B cell (primary cell): ENCODE measurements around the gene OR10AD1.

Source experiments
- CTCF ChIP-seq: fragments of 200-600 bp; IDR thresholded peaks from one replicate; pipeline ENCODE4 v1.8.0; 2022; ENCODE audit warnings: antibody characterized with exemption, mild to moderate bottlenecking
- EZH2 ChIP-seq: IDR thresholded peaks from 2 replicates; pipeline ENCODE4 v1.6.1; 2012; ENCODE audit warnings: borderline replicate concordance, low read depth, mild to moderate bottlenecking, moderate library complexity, low read length; ENCODE audit not compliant: insufficient read depth, poor library complexity, severe bottlenecking

- TF ChIP-seq CTCF (no peak), EZH2 (no peak)
Observed at GRCh38 chr12:48179466-48179865, 23.6 kb downstream of the OR10AD1 start.
